HG03097 (cell line): Measurements from ENCODE around the gene POTEJ.
"Not testable (repeated sequence)": the region's sequence is repeated elsewhere in the genome, so short reads cannot be mapped to it uniquely, and the experiment has no call there.

ENCODE experiments used
- ATAC-seq: cut with Tn5 transposase; IDR thresholded peaks from one replicate; pipeline ENCODE4 v1.9.1; 2021; ENCODE audit not compliant: unreplicated experiment, low FRiP score

Gene POTEJ

GRCh38 chr2:130601648-130602302 is 9.5 kb upstream of the POTEJ start:
- not testable (repeated sequence) for ATAC-seq

- not testable (repeated sequence) for ATAC-seq
Measured at GRCh38 chr2:130608276-130609001, 2.8 kb upstream of the POTEJ start.

GRCh38 chr2:130609002-130609920 is 2.0 kb upstream of the POTEJ start:
- not testable (repeated sequence) for ATAC-seq

- ATAC-seq: not testable (repeated sequence)
Measured at GRCh38 chr2:130610486-130610885, 754 bp upstream of the POTEJ start.

- ATAC-seq: not testable (repeated sequence)
Measured at GRCh38 chr2:130628784-130629475, 17.7 kb downstream of the POTEJ start.

- ATAC-seq: not testable (repeated sequence)
Measured at GRCh38 chr2:130638973-130639372, 27.7 kb downstream of the POTEJ start.

- ATAC-seq: not testable (repeated sequence)
Measured at GRCh38 chr2:130641688-130642087, 30.4 kb downstream of the POTEJ start.

GRCh38 chr2:130649285-130649684 is 38.0 kb downstream of the POTEJ start:
- not testable (repeated sequence) for ATAC-seq

- ATAC-seq: not testable (repeated sequence)
Measured at GRCh38 chr2:130664506-130664905, 53.3 kb downstream of the POTEJ start.

- ATAC-seq: not testable (repeated sequence)
Measured at GRCh38 chr2:130665596-130665995, 54.4 kb downstream of the POTEJ start.

GRCh38 chr2:130667516-130667915 is 56.3 kb downstream of the POTEJ start:
- ATAC-seq: not testable (repeated sequence)

- ATAC-seq: not testable (repeated sequence)
Measured at GRCh38 chr2:130670026-130670745, 58.9 kb downstream of the POTEJ start.

GRCh38 chr2:130692041-130692770 is 81.0 kb downstream of the POTEJ start:
- not testable (repeated sequence) for ATAC-seq

- not testable (repeated sequence) for ATAC-seq
Measured at GRCh38 chr2:130693474-130693873, 82.2 kb downstream of the POTEJ start.

GRCh38 chr2:130703250-130703649 is 92.0 kb downstream of the POTEJ start:
- ATAC-seq: not testable (repeated sequence)
